ENCODE results near the gene TTC7B. TPM values are rescaled to one million over a fixed set of nuclear protein-coding genes. Genes with fewer than 3 reads are reported as not detected.

The TTC7B gene
- total and polyA plus RNA-seq, 12 donors: 10.0 to 58.4 (median 24.7) TPM

DNA sequence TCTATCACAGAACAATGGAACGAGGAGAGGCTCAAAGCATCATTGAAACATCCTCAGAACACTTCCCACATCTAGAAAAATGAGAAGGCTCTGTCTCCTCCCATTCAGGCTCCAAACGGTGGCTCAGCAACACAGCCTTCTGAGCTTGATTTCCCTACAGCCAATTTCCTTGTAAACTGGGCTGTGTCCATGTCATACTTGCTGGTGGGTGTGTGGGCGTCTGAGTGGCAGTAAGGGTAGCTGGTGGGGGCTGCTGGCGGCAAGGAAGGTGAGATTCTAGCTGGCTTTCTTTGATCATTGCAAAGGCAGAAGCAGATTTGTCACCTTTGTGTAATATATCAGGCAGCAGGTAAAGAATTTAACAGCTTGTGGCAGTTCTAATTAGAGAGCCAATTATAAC is 255.7 kb downstream of the TTC7B start:
- TF ChIP-seq, protein P1, sequence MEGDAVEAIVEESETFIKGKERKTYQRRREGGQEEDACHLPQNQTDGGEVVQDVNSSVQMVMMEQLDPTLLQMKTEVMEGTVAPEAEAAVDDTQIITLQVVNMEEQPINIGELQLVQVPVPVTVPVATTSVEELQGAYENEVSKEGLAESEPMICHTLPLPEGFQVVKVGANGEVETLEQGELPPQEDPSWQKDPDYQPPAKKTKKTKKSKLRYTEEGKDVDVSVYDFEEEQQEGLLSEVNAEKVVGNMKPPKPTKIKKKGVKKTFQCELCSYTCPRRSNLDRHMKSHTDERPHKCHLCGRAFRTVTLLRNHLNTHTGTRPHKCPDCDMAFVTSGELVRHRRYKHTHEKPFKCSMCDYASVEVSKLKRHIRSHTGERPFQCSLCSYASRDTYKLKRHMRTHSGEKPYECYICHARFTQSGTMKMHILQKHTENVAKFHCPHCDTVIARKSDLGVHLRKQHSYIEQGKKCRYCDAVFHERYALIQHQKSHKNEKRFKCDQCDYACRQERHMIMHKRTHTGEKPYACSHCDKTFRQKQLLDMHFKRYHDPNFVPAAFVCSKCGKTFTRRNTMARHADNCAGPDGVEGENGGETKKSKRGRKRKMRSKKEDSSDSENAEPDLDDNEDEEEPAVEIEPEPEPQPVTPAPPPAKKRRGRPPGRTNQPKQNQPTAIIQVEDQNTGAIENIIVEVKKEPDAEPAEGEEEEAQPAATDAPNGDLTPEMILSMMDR (IDR thresholded peaks at IDR 0.05): no peak
- no peak for TF ChIP-seq POLR2A (IDR thresholded peaks at IDR 0.05)
- Histone ChIP-seq H3K4me1 (replicated peaks in 1 of 2) (peaks cover 0 to 5% of the 10 kb centered on the region in 2 donors), H3K36me3 (replicated peaks in 1 of 2) (no peaks in the 10 kb centered on the region), H3K27me3 (no peaks in the 10 kb centered on the region), H3K4me3 (no peak overlapping the region), H3K27ac (no peak overlapping the region), H3K9me3 (replicated peaks in 1 of 3) (no peaks in the 10 kb centered on the region)
- intact Hi-C loops (cut with DNase I): no loop called here
- no peak for DNase-seq
- 84 to 87% (median 85%) methylated on average over 4 of the region's 4 CpGs for WGBS, 4 donors

GRCh38 chr14:90559811-90560492 is 256.3 kb downstream of the TTC7B start:
- H3K9me3 ChIP-seq (replicated peaks in 1 of 3): no peaks in the 10 kb centered on the region
- intact Hi-C loops (cut with DNase I): no loop called here
- no peak for TF ChIP-seq POLR2A (IDR thresholded peaks at IDR 0.05)
- TF ChIP-seq, protein P1 (IDR thresholded peaks at IDR 0.05): no peak
- H3K27ac ChIP-seq: no peak overlapping the region
- H3K27me3 ChIP-seq: no peaks in the 10 kb centered on the region
- 89 to 91% (median 91%) methylated on average over 15 to 16 of the region's 16 CpGs for WGBS, 4 donors
- H3K4me3 ChIP-seq: no peak overlapping the region
- DNase-seq: no peak
- peaks cover 0 to 5% of the 10 kb centered on the region in 2 donors for H3K4me1 ChIP-seq (replicated peaks in 1 of 2)
- no peaks in the 10 kb centered on the region for H3K36me3 ChIP-seq (replicated peaks in 1 of 2)

- no peak overlapping the region for H3K27ac ChIP-seq
- no peak for DNase-seq
- intact Hi-C loops (cut with DNase I): no loop called here
Observed at GRCh38 chr14:90558983-90559590, 257.1 kb downstream of the TTC7B start.

More at GRCh38 chr14:90558983-90559590, 257.1 kb downstream of the TTC7B start:
- Histone ChIP-seq H3K27me3 (no peaks in the 10 kb centered on the region), H3K4me3 (no peak overlapping the region), H3K9me3 (replicated peaks in 1 of 3) (no peaks in the 10 kb centered on the region), H3K36me3 (replicated peaks in 1 of 2) (no peaks in the 10 kb centered on the region), H3K4me1 (replicated peaks in 1 of 2) (peaks cover 0 to 5% of the 10 kb centered on the region in 2 donors)
- 90 to 96% (median 95%) methylated on average over 11 to 12 of the region's 12 CpGs for WGBS, 4 donors
- no peak for TF ChIP-seq POLR2A (IDR thresholded peaks at IDR 0.05)
- TF ChIP-seq, protein P1 (IDR thresholded peaks at IDR 0.05): no peak

Data from adrenal gland (tissue), 12 donors.